ENCODE results near the gene NCAM1.

- TF ChIP-seq CTCF (IDR thresholded peaks at IDR 0.05): no peak
- no peak for TF ChIP-seq POLR2A (IDR thresholded peaks at IDR 0.05)
- no peak for TF ChIP-seq EP300 (IDR thresholded peaks at IDR 0.05)
Measured at GRCh38 chr11:113161711-113162591, 200.7 kb downstream of the NCAM1 start.

Data from sigmoid colon (tissue), 4 donors.